T-cell (primary cell): ENCODE results near the gene SERAC1. TPM values are rescaled to one million over a fixed set of nuclear protein-coding genes. Genes with fewer than 3 reads are reported as not detected.
"Not testable (repeated sequence)": the region's sequence is repeated elsewhere in the genome, so short reads cannot be mapped to it uniquely, and the experiment has no call there.

Experiments used
- ATAC-seq, 4 experiments: fragments of 200-7000 bp in 3 of 4; fragments of 150-1000 bp in 1 of 4; cut with Tn5 transposase; replicated peaks in 1 of 4; 1 replicate in 3 of 4; 2 replicates in 1 of 4; pipeline ENCODE4 v1.10.0; 2021; ENCODE audit warnings: moderate library complexity in 3 of 4, mild to moderate bottlenecking in 2 of 4, moderate number of reproducible peaks in 1 of 4
- CTCF ChIA-PET, 2 donors: fragments of 300-600 bp; sonication (Branson Sonifier 250); formaldehyde crosslinking; loops; one replicate each; lab custom pipeline; 2022; ENCODE audit warnings: antibody characterized with exemption in 2 of 2; lab: Charles Lee
- POLR2A ChIA-PET, 2 donors: fragments of 300-600 bp; sonication (Branson Sonifier 250); formaldehyde crosslinking; loops; one replicate each; lab custom pipeline; 2022; ENCODE audit warnings: antibody characterized with exemption in 2 of 2; lab: Charles Lee
- DNase-seq, 35 experiments: peaks; one replicate each; pipeline versions ENCODE4 v3.0.0 to v3.0.0-alpha.2; 2013 to 2023
- H3K27ac ChIP-seq: one replicate; pipeline ENCODE4 v1.5.1; 2013; ENCODE audit warnings: low read length
- H3K27me3 ChIP-seq, 2 experiments: replicated peaks in 1 of 2; 1 replicate in 1 of 2; 2 replicates in 1 of 2; pipeline versions ENCODE4 v1.6.1 to v1.7.0; 2013; ENCODE audit warnings: low read length in 1 of 2, mixed read lengths in 1 of 2; ENCODE audit not compliant: control insufficient read depth in 2 of 2, insufficient read depth in 2 of 2; ENCODE audit errors: extremely low read depth in 1 of 2
- H3K36me3 ChIP-seq, 2 donors: 1 replicate in 1 of 2; 2 replicates in 1 of 2; pipeline versions ENCODE4 v1.6.1 to v1.7.0; 2013; ENCODE audit warnings: low read length in 1 of 2; ENCODE audit not compliant: control insufficient read depth in 2 of 2, insufficient read depth in 1 of 2; ENCODE audit errors: extremely low read depth in 1 of 2
- H3K4me1 ChIP-seq, 2 experiments: 1 replicate in 1 of 2; 2 replicates in 1 of 2; pipeline versions ENCODE4 v1.6.1 to v1.7.0; 2013; ENCODE audit warnings: low read length in 2 of 2, mixed read lengths in 1 of 2; ENCODE audit not compliant: insufficient read depth in 2 of 2, control insufficient read depth in 1 of 2; ENCODE audit errors: extremely low read depth in 1 of 2
- H3K4me3 ChIP-seq, 2 donors: 1 replicate in 1 of 2; 2 replicates in 1 of 2; pipeline versions ENCODE4 v1.5.1 to v1.7.0; 2013; ENCODE audit warnings: mild to moderate bottlenecking in 2 of 2, low read length in 1 of 2, moderate library complexity in 1 of 2; ENCODE audit not compliant: control insufficient read depth in 1 of 2; ENCODE audit errors: extremely low read depth in 1 of 2
- H3K9me3 ChIP-seq: 2 replicates; pipeline ENCODE4 v1.7.0; 2013
- H3K27ac Mint-ChIP-seq, 2 donors: one replicate each; pipeline ENCODE4 v1.8.0; 2020 to 2021; ENCODE audit warnings: mild to moderate bottlenecking in 2 of 2, mixed read lengths in 2 of 2
- H3K27me3 Mint-ChIP-seq, 2 donors: one replicate each; pipeline ENCODE4 v1.8.0; 2021 to 2022; ENCODE audit warnings: mixed read lengths in 2 of 2
- H3K36me3 Mint-ChIP-seq: one replicate; pipeline ENCODE4 v1.8.0; 2021; ENCODE audit warnings: mixed read lengths
- H3K4me1 Mint-ChIP-seq, 3 donors: one replicate each; pipeline ENCODE4 v1.8.0; 2020 to 2022; ENCODE audit warnings: mixed read lengths in 3 of 3, mild to moderate bottlenecking in 1 of 3
- H3K4me3 Mint-ChIP-seq, 3 donors: one replicate each; pipeline ENCODE4 v1.8.0; 2020 to 2022; ENCODE audit warnings: mild to moderate bottlenecking in 3 of 3, mixed read lengths in 3 of 3, moderate library complexity in 3 of 3
- H3K9me3 Mint-ChIP-seq, 3 donors: one replicate each; pipeline ENCODE4 v1.8.0; 2020 to 2022; ENCODE audit warnings: mixed read lengths in 3 of 3
- WGBS: methylation state at CpG from one replicate; pipeline ENCODE4 v1.1.5; 2013; ENCODE audit warnings: missing lambda C conversion rate; ENCODE audit not compliant: insufficient coverage; 5-methylcytosine and 5-hydroxymethylcytosine counted together
- total RNA-seq, 35 experiments: library from RNA in 6 of 35; stranded (reverse) in 6 of 35; fragments of 120-200 nt in 1 of 35; gene quantifications; one replicate each; pipeline versions ENCODE4 v1.2.1 to v1.2.4 and lab custom pipeline; 2013 to 2026

Gene SERAC1
- total RNA-seq, 5 donors from 2014 or later (not counting 1 experiment from before 2014, with no cell fraction given) = 2.9 to 4.7 (median 3.4) TPM

GRCh38 chr6:158157064-158157764 lies 10.8 kb downstream of the SERAC1 start:
- WGBS = 95% methylated on average over 2 of the region's 5 CpGs
- H3K27ac ChIP-seq = no peak overlapping the region
- ChIA-PET POLR2A (interaction anchor here in 1 of 2 donors (0.6 kb wide), 1 partner anchor 534 kb away, joined by 3 read pairs; no protein-coding TSS in a partner anchor), CTCF (no interaction called here)
- Mint-ChIP-seq H3K4me3 (no peak overlapping the region), H3K9me3 (no peaks in the 10 kb centered on the region), H3K4me1 (no peaks in the 10 kb centered on the region), H3K36me3 (peaks cover 33% of the 10 kb centered on the region), H3K27me3 (no peaks in the 10 kb centered on the region), H3K27ac (no peak overlapping the region)
- DNase-seq (no peak), ATAC-seq (no peak)
- no peaks in the 10 kb centered on the region for H3K9me3 ChIP-seq
- no peaks in the 10 kb centered on the region for H3K27me3 ChIP-seq
- H3K36me3 ChIP-seq = peaks cover 0 to 3% of the 10 kb centered on the region in 2 donors
- no peaks in the 10 kb centered on the region for H3K4me1 ChIP-seq
- no peak overlapping the region for H3K4me3 ChIP-seq

- H3K27me3 Mint-ChIP-seq = no peaks in the 10 kb centered on the region
- H3K4me1 ChIP-seq = no peaks in the 10 kb centered on the region
- 98% methylated on average over 8 of the region's 8 CpGs for WGBS
- H3K4me3 ChIP-seq = no peak overlapping the region
- H3K4me1 Mint-ChIP-seq = no peaks in the 10 kb centered on the region
- H3K9me3 ChIP-seq = no peaks in the 10 kb centered on the region
- no peaks in the 10 kb centered on the region for H3K9me3 Mint-ChIP-seq
- H3K27me3 ChIP-seq = no peaks in the 10 kb centered on the region
- no peak overlapping the region for H3K27ac Mint-ChIP-seq
- CTCF ChIA-PET = no interaction called here
- no peak for ATAC-seq
- POLR2A ChIA-PET = interaction anchor here in 1 of 2 donors (0.7 kb wide), 1 partner anchor 838 kb away, joined by 3 read pairs; no protein-coding TSS in a partner anchor
- H3K36me3 Mint-ChIP-seq = peaks cover 33% of the 10 kb centered on the region
- no peak overlapping the region for H3K4me3 Mint-ChIP-seq
- H3K36me3 ChIP-seq = peaks cover 0 to 6% of the 10 kb centered on the region in 2 donors
- no peak overlapping the region for H3K27ac ChIP-seq
- DNase-seq = no peak
These were observed 13.2 kb downstream of the SERAC1 start for GRCh38 chr6:158154816-158155215.

- H3K4me1 Mint-ChIP-seq = no peaks in the 10 kb centered on the region
- ChIA-PET POLR2A (interaction anchor here (0.8 to 0.9 kb wide), 2 partner anchors 14 to 409 kb away, joined by 3 to 5 read pairs; no protein-coding TSS in a partner anchor), CTCF (interaction anchor here (0.5 to 0.6 kb wide), 2 partner anchors 32 to 624 kb away, joined by 3 to 7 read pairs; no protein-coding TSS in a partner anchor)
- H3K4me3 Mint-ChIP-seq = no peak overlapping the region
- no peaks in the 10 kb centered on the region for H3K9me3 Mint-ChIP-seq
- H3K27me3 Mint-ChIP-seq = no peaks in the 10 kb centered on the region
- Histone ChIP-seq H3K27ac (no peak overlapping the region), H3K36me3 (peaks cover 0 to 6% of the 10 kb centered on the region in 2 donors), H3K4me3 (no peak overlapping the region), H3K9me3 (no peaks in the 10 kb centered on the region), H3K4me1 (no peaks in the 10 kb centered on the region), H3K27me3 (no peaks in the 10 kb centered on the region)
- peaks cover 33% of the 10 kb centered on the region for H3K36me3 Mint-ChIP-seq
- ATAC-seq (no peak), DNase-seq (no peak)
- no peak overlapping the region for H3K27ac Mint-ChIP-seq
- WGBS = no CpG with 5 or more reads among the region's 3 CpGs
These were observed 14.5 kb downstream of the SERAC1 start for GRCh38 chr6:158153576-158153975.

- H3K27ac Mint-ChIP-seq = no peak overlapping the region
- H3K9me3 ChIP-seq = no peaks in the 10 kb centered on the region
- POLR2A ChIA-PET = interaction anchor here in 1 of 2 donors (0.9 kb wide), 1 partner anchor 15 kb away, joined by 5 read pairs; no protein-coding TSS in a partner anchor
- no peaks in the 10 kb centered on the region for H3K27me3 Mint-ChIP-seq
- H3K4me1 ChIP-seq = no peaks in the 10 kb centered on the region
- CTCF ChIA-PET = no interaction called here
- no peaks in the 10 kb centered on the region for H3K27me3 ChIP-seq
- no peak overlapping the region for H3K4me3 ChIP-seq
- ATAC-seq (no peak), DNase-seq (no peak)
- peaks cover 0 to 6% of the 10 kb centered on the region in 2 donors for H3K36me3 ChIP-seq
- no peak overlapping the region for H3K27ac ChIP-seq
- no peaks in the 10 kb centered on the region for H3K9me3 Mint-ChIP-seq
- no CpG with 5 or more reads among the region's 4 CpGs for WGBS
- H3K4me3 Mint-ChIP-seq = no peak overlapping the region
- H3K36me3 Mint-ChIP-seq = peaks cover 32% of the 10 kb centered on the region
- no peaks in the 10 kb centered on the region for H3K4me1 Mint-ChIP-seq
These were observed 15.4 kb downstream of the SERAC1 start for GRCh38 chr6:158152659-158153058.

GRCh38 chr6:158152025-158152424 lies 16.0 kb downstream of the SERAC1 start:
- H3K4me3 Mint-ChIP-seq, H3K4me1 ChIP-seq, H3K9me3 Mint-ChIP-seq, CTCF ChIA-PET, H3K27ac ChIP-seq, H3K9me3 ChIP-seq, ATAC-seq, H3K27me3 Mint-ChIP-seq, H3K4me3 ChIP-seq, H3K36me3 ChIP-seq, DNase-seq, POLR2A ChIA-PET, H3K27me3 ChIP-seq, H3K27ac Mint-ChIP-seq, H3K4me1 Mint-ChIP-seq: not testable (repeated sequence)
- WGBS = no CpG with 5 or more reads among the region's 7 CpGs
- peaks cover 27% of the 10 kb centered on the region for H3K36me3 Mint-ChIP-seq

GRCh38 chr6:158150701-158151100 lies 17.4 kb downstream of the SERAC1 start:
- no peaks in the 10 kb centered on the region for H3K27me3 ChIP-seq
- Mint-ChIP-seq H3K27me3 (no peaks in the 10 kb centered on the region), H3K9me3 (no peaks in the 10 kb centered on the region), H3K4me3 (no peak overlapping the region), H3K36me3 (peaks cover 30% of the 10 kb centered on the region), H3K4me1 (no peaks in the 10 kb centered on the region), H3K27ac (no peak overlapping the region)
- POLR2A ChIA-PET = interaction anchor here in 1 of 2 donors (0.6 kb wide), 1 partner anchor 1047 kb away, joined by 10 read pairs; no protein-coding TSS in a partner anchor
- H3K4me1 ChIP-seq = no peaks in the 10 kb centered on the region
- CTCF ChIA-PET = interaction anchor here in 1 of 2 donors (0.6 kb wide), 1 partner anchor 482 kb away, joined by 4 read pairs; no protein-coding TSS in a partner anchor
- ATAC-seq = no peak
- H3K36me3 ChIP-seq = peaks cover 0 to 6% of the 10 kb centered on the region in 2 donors
- no peak overlapping the region for H3K27ac ChIP-seq
- no peaks in the 10 kb centered on the region for H3K9me3 ChIP-seq
- H3K4me3 ChIP-seq = no peak overlapping the region
- no peak for DNase-seq
- WGBS = no CpG with 5 or more reads among the region's 5 CpGs
